GM18858 (cell line): ENCODE data around the gene CA5A.
"Not testable (repeated sequence)": the region's sequence is repeated elsewhere in the genome, so short reads cannot be mapped to it uniquely, and the experiment has no call there.

Experiments
- ATAC-seq: cut with Tn5 transposase; IDR thresholded peaks from one replicate; pipeline ENCODE4 v1.9.1; 2021; ENCODE audit not compliant: unreplicated experiment

Gene CA5A

DNA sequence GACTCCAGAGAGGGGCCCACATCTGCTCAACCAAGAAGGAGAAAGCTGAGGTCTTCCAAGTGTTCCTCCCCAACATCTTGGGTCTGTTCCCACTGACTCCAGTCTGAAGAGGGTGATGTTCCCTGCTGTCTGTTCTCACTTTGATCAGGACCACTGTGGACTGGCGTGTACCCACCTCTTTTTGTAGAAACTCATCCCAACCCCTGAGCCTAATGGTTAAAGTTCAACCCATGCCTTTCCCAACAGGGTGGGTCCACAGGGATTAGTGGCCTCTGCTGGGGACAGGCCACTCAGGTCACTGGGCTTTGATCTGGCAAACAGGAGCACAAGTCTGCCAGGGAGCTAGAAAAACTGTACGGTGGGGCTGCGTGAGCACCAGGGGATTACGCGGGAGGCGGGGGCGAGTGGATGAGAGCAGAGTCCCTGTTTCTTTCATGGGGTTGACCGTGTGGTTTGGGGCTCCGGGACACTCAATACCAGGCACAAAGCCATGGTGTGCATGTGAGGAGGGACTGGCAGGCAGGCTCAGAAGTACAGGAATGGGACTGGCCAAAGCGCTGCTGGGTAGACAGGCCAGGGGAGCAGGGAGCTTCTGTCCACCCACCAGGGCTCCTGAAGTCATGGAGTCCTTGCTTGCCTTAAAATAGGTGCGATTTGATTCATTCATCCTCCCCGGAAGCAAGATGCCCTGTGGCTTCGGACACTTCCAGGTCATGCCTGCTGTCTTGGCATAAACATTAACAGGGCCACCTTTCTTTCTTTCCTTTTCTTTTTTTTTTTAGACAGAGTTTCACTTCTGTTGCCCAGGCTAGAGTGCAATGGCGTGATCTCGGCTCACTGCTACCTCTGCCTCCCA, at the start of gene CA5A:
Gene CA5A (minus strand): TSS at position 155 of the 856 bp plus-strand sequence. CDS start 79 bp downstream, at position 76.
- ATAC-seq: no peak

- ATAC-seq: not testable (repeated sequence)
Observed at GRCh38 chr16:87985493-87985892, 49.2 kb upstream of the CA5A start.

GRCh38 chr16:87984632-87985267, 48.4 kb upstream of the CA5A start:
- ATAC-seq: no peak

- not testable (repeated sequence) for ATAC-seq
Observed at GRCh38 chr16:87984180-87984579, 47.9 kb upstream of the CA5A start.

DNA sequence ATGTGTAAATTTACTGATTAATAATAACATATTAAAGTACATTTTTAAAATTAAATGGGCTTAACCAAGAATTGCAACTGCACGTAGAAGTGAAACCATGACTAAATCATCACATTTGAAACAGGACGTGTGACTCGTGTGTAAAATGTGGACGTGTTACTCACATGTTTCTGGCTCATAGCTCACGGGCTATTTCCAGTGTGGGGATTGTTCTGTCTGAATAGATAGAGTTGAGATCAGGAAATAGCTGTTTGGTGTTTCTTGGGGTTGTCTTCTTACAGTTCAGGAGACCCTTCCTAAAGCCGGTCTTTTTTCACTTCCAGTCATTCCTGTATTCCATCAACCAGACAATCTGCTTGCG, 47.4 kb upstream of the CA5A start:
- not testable (repeated sequence) for ATAC-seq

DNA sequence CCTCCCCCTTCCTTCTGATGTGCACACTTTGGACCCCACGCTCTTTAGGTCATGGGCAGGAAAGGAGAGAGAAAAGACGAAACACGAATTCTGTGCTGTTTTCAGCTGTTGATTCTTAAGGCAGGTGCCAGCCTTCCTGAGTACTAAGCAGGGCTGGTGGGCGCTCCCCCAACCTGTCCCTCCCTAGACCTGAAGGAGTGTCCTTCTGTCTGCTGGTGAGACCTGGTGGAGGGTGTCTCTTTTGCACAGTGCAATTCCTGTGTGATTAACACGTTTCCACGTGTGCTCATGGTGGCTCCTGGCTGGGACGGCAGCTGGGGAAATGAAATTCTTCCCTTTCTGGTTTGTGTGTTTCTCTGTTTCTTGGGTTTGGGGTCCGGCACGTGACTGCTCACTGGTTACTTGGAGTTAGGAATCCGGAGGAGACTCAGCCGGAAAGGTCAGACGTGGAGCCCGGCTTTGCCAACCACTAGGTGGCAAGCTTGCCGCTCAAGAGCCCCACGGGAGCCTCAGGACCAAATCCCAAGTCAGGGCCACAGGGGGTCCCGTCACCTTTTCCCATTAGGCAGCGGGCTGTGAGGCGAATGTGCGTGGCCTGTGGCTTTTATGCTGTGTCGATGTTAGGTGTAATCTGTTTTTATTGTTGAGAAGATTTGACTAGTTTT, 46.9 kb upstream of the CA5A start:
- not testable (repeated sequence) for ATAC-seq

DNA sequence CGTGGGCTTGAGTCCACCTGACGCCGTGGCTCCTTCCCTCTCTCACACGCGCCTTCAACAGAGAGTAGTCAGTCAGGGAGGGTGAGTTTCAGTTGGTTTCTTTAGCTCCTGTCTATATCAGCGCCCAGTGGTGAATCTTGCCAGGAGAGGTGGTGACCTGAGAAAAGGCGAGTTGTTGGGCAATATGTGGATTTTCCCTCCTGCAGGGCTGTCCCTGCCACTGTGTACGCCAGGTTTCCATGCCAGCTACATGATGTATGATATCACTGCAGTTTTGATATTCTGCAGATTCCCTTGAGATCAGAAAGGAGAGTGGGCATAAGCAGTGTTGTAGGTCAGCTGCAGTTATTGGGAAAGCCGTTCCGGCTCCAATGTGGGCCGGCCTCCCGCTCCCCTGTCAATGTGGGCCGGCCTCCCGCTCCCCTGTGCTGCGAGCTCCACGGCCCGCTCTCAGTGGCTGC, 46.3 kb upstream of the CA5A start:
- ATAC-seq: no peak

DNA sequence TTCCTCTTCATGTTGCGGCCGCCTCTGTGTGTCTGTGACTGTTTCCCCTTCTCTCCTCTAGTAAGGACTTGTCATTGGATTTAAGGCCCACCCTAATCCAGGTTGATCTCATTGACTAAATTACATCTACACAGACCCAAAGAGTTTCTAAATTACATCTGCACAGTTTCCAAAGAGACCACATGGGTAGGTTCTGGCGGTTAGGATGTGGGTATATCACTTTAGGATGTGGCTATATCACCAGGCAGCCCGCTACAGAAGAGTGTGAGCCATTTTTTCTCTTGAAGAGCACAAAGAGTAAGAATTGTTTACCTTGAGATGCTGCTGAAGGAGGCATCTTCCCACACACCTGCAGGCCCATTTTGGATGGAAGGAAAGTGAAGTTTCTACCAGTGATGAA, 45.0 kb upstream of the CA5A start:
- ATAC-seq: not testable (repeated sequence)

DNA sequence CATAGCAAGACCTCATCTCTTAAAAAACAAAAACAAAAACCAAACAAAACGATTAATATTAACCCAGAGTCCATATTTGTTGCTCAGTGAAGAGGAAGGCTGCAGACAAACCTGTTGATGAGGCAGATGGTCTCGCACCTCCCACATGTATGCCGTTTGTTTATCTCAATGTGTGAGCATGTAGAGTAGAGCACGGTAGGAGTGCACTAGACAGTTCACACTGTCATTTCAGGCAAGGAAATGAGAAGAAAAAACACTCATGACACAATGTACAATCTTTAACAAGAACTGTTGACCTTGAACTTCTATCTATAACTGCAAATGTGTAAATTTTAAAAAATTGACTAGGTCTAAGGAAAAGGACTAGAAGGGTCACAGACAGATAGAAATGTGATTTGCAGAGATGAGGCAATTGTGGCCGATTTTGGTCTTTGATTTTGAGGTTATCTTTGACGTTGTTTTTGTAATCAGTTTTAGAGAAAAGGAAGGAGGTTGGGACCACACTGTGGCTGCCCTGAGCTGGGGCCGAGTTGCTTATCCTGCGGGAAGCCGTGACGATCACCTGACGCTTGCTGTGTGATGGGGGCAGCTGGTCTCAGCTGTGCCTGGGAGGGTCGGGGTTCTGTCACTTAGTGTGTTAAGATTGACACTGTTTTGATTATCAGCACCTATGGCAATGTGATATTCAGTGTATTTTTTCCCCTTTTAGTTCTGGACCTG, 43.7 kb upstream of the CA5A start:
- ATAC-seq: not testable (repeated sequence)

- no peak for ATAC-seq
Observed at GRCh38 chr16:87979352-87979751, 43.0 kb upstream of the CA5A start.

GRCh38 chr16:87978127-87978526, 41.8 kb upstream of the CA5A start:
- ATAC-seq: no peak

DNA sequence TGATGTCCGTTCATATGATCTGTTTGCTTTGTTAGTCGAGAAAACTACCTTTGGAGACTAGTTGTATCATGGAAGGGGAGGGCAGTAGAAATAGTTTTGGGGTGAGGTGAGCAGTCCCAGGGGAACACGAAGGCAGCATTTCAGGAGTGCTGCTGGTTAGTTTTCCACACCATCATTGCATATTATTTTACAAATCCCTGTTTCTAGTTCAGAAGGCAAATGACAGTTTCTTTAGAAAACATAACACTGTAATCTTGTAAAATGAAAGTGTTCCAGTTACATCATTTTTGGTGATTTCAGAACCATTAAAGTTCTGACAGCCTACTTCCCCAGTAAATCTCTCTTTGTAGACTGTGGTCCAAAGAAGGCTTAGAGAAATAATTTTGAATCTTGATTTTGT, 40.3 kb upstream of the CA5A start:
- no peak for ATAC-seq

- ATAC-seq: no peak
Observed at GRCh38 chr16:87974178-87974577, 37.8 kb upstream of the CA5A start.

- ATAC-seq: no peak
Observed at GRCh38 chr16:87973717-87974116, 37.4 kb upstream of the CA5A start.

GRCh38 chr16:87971933-87972332, 35.6 kb upstream of the CA5A start:
- ATAC-seq: no peak

GRCh38 chr16:87970186-87970585, 33.9 kb upstream of the CA5A start:
- ATAC-seq: no peak

- ATAC-seq: no peak
Observed at GRCh38 chr16:87968541-87968940, 32.2 kb upstream of the CA5A start.

DNA sequence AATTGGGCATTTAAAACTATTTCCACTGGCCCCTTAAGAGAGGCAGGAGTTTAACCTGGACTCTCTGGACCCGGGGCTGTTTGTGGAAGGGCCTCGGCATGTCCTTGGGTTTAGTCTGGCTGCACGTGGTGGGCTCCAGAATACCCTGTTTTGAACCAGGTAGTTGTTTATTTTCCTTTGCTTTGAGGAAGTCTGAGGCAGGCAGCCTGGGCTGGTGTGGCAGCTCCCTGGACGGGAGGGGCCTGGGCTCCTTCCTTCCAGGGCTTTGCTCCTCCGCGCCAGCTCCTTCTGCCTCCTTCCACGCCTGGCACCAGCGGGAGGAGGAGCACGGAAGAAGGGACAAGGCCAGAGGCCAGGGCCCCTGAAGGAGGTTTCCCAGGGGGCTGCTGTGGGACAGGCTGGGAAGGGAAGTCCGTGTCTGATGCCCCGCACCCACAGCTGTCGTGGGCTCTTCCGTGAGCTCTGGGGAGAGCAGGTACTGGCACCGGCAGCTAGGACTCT, 30.4 kb upstream of the CA5A start:
- ATAC-seq: no peak

DNA sequence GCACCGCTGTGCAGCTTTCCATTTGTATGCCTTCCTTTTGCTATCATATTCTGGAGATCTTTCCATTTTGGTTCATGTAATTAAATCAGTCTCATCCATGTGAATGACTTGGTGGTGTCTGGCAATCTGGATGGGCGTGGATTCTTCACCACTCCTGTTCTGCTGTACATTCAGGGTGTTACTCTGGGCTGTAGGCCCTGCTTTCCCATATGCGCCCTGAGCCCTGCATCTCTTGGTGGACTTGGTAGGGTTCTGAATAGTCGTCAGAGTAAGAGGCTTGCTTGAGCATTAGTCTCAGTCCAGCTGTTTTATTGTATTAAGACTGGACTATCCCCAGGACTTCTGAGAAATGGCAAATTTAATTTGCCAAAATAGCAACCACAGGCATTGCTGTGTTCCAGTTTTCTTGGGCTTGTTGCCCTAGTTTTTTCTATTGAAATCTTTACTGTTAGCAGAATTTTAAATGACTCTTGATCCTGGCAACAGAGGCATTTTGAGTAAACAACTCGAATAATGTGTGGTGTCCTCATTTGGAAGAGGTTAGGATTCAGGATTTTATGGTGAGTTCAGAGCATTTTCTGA, 29.8 kb upstream of the CA5A start:
- ATAC-seq: no peak

DNA sequence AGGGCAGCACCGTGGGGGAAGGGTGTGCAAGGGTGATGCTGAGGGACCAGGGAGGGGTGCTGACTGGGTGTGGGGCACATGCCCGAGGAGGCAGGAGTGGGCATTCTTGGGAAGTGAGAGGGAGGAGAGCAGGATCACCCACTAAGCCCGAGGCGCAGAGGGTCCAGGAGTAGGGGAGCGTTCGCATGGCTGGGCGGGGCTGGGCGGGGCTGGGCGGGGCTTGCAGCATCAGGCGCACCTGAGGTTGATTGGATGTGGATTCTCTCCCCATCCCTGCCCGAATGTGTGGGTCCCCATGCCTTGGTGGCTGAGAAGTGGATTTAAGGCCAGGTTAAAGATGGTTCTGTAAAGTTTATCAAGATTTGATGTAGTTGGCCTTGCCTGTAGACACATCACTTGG, 29.1 kb upstream of the CA5A start:
- ATAC-seq: no peak
